ENCODE data around the gene HLA-C.
A peak's percentile ranks its signal among the peaks of the same experiment; 100 is the strongest.

HLA-C gene

GRCh38 chr6:31268836-31269235, 3.1 kb downstream of the HLA-C start:
- no peaks in the 10 kb centered on the region for H3K27me3 ChIP-seq (ENCODE audit: insufficient read depth, low read length, poor library complexity, severe bottlenecking)
- no peaks in the 10 kb centered on the region for H3K9me2 ChIP-seq (replicated peaks; ENCODE audit: low read depth, low read length)
- no peaks in the 10 kb centered on the region for H3K9me3 ChIP-seq (ENCODE audit: insufficient read depth, low read depth, low read length)
- H3K79me2 ChIP-seq (ENCODE audit: insufficient read depth, low read length): peaks cover 29% of the 10 kb centered on the region
- H3K4me3 ChIP-seq (ENCODE audit: low read length, poor library complexity, severe bottlenecking): no peak overlapping the region
- H2AFZ ChIP-seq (ENCODE audit: low read length): no peak overlapping the region
- peak overlapping the region; percentile 96 for H3K4me2 ChIP-seq (ENCODE audit: low read depth, low read length, poor library complexity, severe bottlenecking)
- H3K4me1 ChIP-seq (ENCODE audit: insufficient read depth, low read length, poor library complexity, severe bottlenecking): peaks cover 27% of the 10 kb centered on the region
- no peak overlapping the region for H3K9ac ChIP-seq (ENCODE audit: low read depth, low read length, poor library complexity, severe bottlenecking)
- peaks cover 20% of the 10 kb centered on the region; the same call in 1 of the 2 replicates for H3K36me3 ChIP-seq (ENCODE audit: insufficient read depth, low read length)
- peaks cover 28% of the 10 kb centered on the region for H4K20me1 ChIP-seq (ENCODE audit: insufficient read depth, low read length, poor library complexity, severe bottlenecking)
- peaks cover 4% of the 10 kb centered on the region; the same call in 1 of the 2 replicates for H3F3A ChIP-seq (ENCODE audit: low read depth)
- no peak for TF ChIP-seq EZH2phosphoT487 (IDR thresholded peaks at IDR 0.05; ENCODE audit: borderline replicate concordance)
- TF ChIP-seq CTCF (conservative IDR thresholded peaks at IDR 0.05; ENCODE audit: low read length): no peak

GRCh38 chr6:31268369-31268765, 3.5 kb downstream of the HLA-C start:
- Histone ChIP-seq H3K9me2 (replicated peaks; ENCODE audit: low read depth, low read length) (no peaks in the 10 kb centered on the region), H3K4me2 (ENCODE audit: low read depth, low read length, poor library complexity, severe bottlenecking) (no peak overlapping the region), H3F3A (ENCODE audit: low read depth) (peaks cover 4% of the 10 kb centered on the region; the same call in 1 of the 2 replicates), H3K36me3 (ENCODE audit: insufficient read depth, low read length) (peaks cover 20% of the 10 kb centered on the region; the same call in 1 of the 2 replicates), H4K20me1 (ENCODE audit: insufficient read depth, low read length, poor library complexity, severe bottlenecking) (peaks cover 28% of the 10 kb centered on the region), H2AFZ (ENCODE audit: low read length) (no peak overlapping the region), H3K9ac (ENCODE audit: low read depth, low read length, poor library complexity, severe bottlenecking) (no peak overlapping the region), H3K9me3 (ENCODE audit: insufficient read depth, low read depth, low read length) (no peaks in the 10 kb centered on the region), H3K4me3 (ENCODE audit: low read length, poor library complexity, severe bottlenecking) (no peak overlapping the region), H3K79me2 (ENCODE audit: insufficient read depth, low read length) (peaks cover 29% of the 10 kb centered on the region), H3K4me1 (ENCODE audit: insufficient read depth, low read length, poor library complexity, severe bottlenecking) (peaks cover 22% of the 10 kb centered on the region), H3K27me3 (ENCODE audit: insufficient read depth, low read length, poor library complexity, severe bottlenecking) (no peaks in the 10 kb centered on the region)
- TF ChIP-seq CTCF (conservative IDR thresholded peaks at IDR 0.05; ENCODE audit: low read length): no peak
- no peak for TF ChIP-seq EZH2phosphoT487 (IDR thresholded peaks at IDR 0.05; ENCODE audit: borderline replicate concordance)

GRCh38 chr6:31267651-31268368, 4.1 kb downstream of the HLA-C start:
- no peak overlapping the region for H2AFZ ChIP-seq (ENCODE audit: low read length)
- peaks cover 28% of the 10 kb centered on the region for H4K20me1 ChIP-seq (ENCODE audit: insufficient read depth, low read length, poor library complexity, severe bottlenecking)
- H3K9me2 ChIP-seq (replicated peaks; ENCODE audit: low read depth, low read length): no peaks in the 10 kb centered on the region
- peaks cover 21% of the 10 kb centered on the region for H3K4me1 ChIP-seq (ENCODE audit: insufficient read depth, low read length, poor library complexity, severe bottlenecking)
- no peak overlapping the region for H3K9ac ChIP-seq (ENCODE audit: low read depth, low read length, poor library complexity, severe bottlenecking)
- TF ChIP-seq CTCF (conservative IDR thresholded peaks at IDR 0.05; ENCODE audit: low read length) (no peak), EZH2phosphoT487 (IDR thresholded peaks at IDR 0.05; ENCODE audit: borderline replicate concordance) (no peak)
- H3K4me2 ChIP-seq (ENCODE audit: low read depth, low read length, poor library complexity, severe bottlenecking): no peak overlapping the region
- peaks cover 20% of the 10 kb centered on the region; the same call in 1 of the 2 replicates for H3K36me3 ChIP-seq (ENCODE audit: insufficient read depth, low read length)
- H3F3A ChIP-seq (ENCODE audit: low read depth): peaks cover 4% of the 10 kb centered on the region; the same call in 1 of the 2 replicates
- peaks cover 29% of the 10 kb centered on the region for H3K79me2 ChIP-seq (ENCODE audit: insufficient read depth, low read length)
- H3K9me3 ChIP-seq (ENCODE audit: insufficient read depth, low read depth, low read length): no peaks in the 10 kb centered on the region; the same call in 1 of the 2 replicates
- no peak overlapping the region for H3K4me3 ChIP-seq (ENCODE audit: low read length, poor library complexity, severe bottlenecking)
- H3K27me3 ChIP-seq (ENCODE audit: insufficient read depth, low read length, poor library complexity, severe bottlenecking): no peaks in the 10 kb centered on the region

Measured in Loucy (cell line).